H9 (cell line): Measurements from ENCODE around the gene UBE4B. TPM values are rescaled to one million over a fixed set of nuclear protein-coding genes. Genes with fewer than 3 reads are reported as not detected.

Experiments used
- DNase-seq: peaks from one replicate; pipeline ENCODE4 v3.0.0-alpha.2; 2017
- H2AFZ ChIP-seq: one replicate; pipeline ENCODE4 v1.6.1; 2013; ENCODE audit warnings: mild to moderate bottlenecking, low read length, control low read depth, moderate library complexity
- H2AK5ac ChIP-seq: 2 replicates; pipeline ENCODE4 v1.6.1; 2013; ENCODE audit warnings: low read length, control low read depth, mixed read lengths; ENCODE audit not compliant: insufficient read length
- H2BK120ac ChIP-seq: one replicate; pipeline ENCODE4 v1.6.1; 2013; ENCODE audit warnings: low read depth, mild to moderate bottlenecking, low read length, control low read depth, inconsistent platforms; ENCODE audit not compliant: poor library complexity, severe bottlenecking
- H2BK12ac ChIP-seq: 2 replicates; pipeline ENCODE4 v1.6.1; 2013; ENCODE audit warnings: low read length, control low read depth, mixed read lengths, low read depth; ENCODE audit not compliant: insufficient read length
- H2BK15ac ChIP-seq: 2 replicates; pipeline ENCODE4 v1.6.1; 2013; ENCODE audit warnings: low read depth, low read length, control low read depth
- H2BK20ac ChIP-seq: one replicate; pipeline ENCODE4 v1.6.1; 2013; ENCODE audit warnings: low read depth, mild to moderate bottlenecking, low read length, control low read depth, inconsistent platforms; ENCODE audit not compliant: poor library complexity, severe bottlenecking
- H2BK5ac ChIP-seq: 2 replicates; pipeline ENCODE4 v1.6.1; 2013; ENCODE audit warnings: low read length, control low read depth, mixed read lengths; ENCODE audit not compliant: insufficient read length
- H3K14ac ChIP-seq: 2 replicates; pipeline ENCODE4 v1.6.1; 2013; ENCODE audit warnings: low read length, control low read depth; ENCODE audit not compliant: insufficient read depth
- H3K18ac ChIP-seq: 2 replicates; pipeline ENCODE4 v1.6.1; 2013; ENCODE audit warnings: low read depth, mild to moderate bottlenecking, mixed read lengths, low read length, control low read depth; ENCODE audit not compliant: insufficient read length
- H3K23ac ChIP-seq: 2 replicates; pipeline ENCODE4 v1.6.1; 2013; ENCODE audit warnings: low read length, control low read depth, mixed read lengths, low read depth; ENCODE audit not compliant: insufficient read length
- H3K23me2 ChIP-seq: 2 replicates; pipeline ENCODE4 v1.6.1; 2013; ENCODE audit warnings: low read depth, mild to moderate bottlenecking, mixed read lengths, low read length, control low read depth; ENCODE audit not compliant: insufficient read length, poor library complexity, severe bottlenecking
- H3K27ac ChIP-seq: 2 replicates; pipeline ENCODE4 v1.5.1; 2013; ENCODE audit warnings: low read length, control low read depth, mixed read lengths, low read depth; ENCODE audit not compliant: insufficient read length
- H3K27me3 ChIP-seq: 2 replicates; pipeline ENCODE4 v1.6.1; 2013; ENCODE audit warnings: low read length, control low read depth, inconsistent platforms; ENCODE audit not compliant: insufficient read depth
- H3K4ac ChIP-seq: 2 replicates; pipeline ENCODE4 v1.6.1; 2013; ENCODE audit warnings: low read depth, mild to moderate bottlenecking, control low read depth, inconsistent platforms, low read length, moderate library complexity
- H3K4me1 ChIP-seq: 2 replicates; pipeline ENCODE4 v1.6.1; 2013; ENCODE audit warnings: low read length, control low read depth, inconsistent platforms; ENCODE audit not compliant: insufficient read depth
- H3K4me2 ChIP-seq: 2 replicates; pipeline ENCODE4 v1.6.1; 2013; ENCODE audit warnings: low read length, control low read depth, mixed read lengths; ENCODE audit not compliant: insufficient read length, insufficient read depth
- H3K56ac ChIP-seq: 2 replicates; pipeline ENCODE4 v1.6.1; 2013; ENCODE audit warnings: low read depth, mild to moderate bottlenecking, mixed read lengths, low read length, control low read depth; ENCODE audit not compliant: insufficient read length
- H3K79me1 ChIP-seq: 2 replicates; pipeline ENCODE4 v1.6.1; 2013; ENCODE audit warnings: low read depth, mild to moderate bottlenecking, moderate library complexity, low read length, control low read depth, inconsistent platforms; ENCODE audit not compliant: insufficient read depth, poor library complexity, severe bottlenecking
- H3K79me2 ChIP-seq: 2 replicates; pipeline ENCODE4 v1.6.1; 2013; ENCODE audit warnings: low read length, control low read depth, inconsistent platforms; ENCODE audit not compliant: insufficient read depth
- H3K9ac ChIP-seq: 2 replicates; pipeline ENCODE4 v1.6.1; 2013; ENCODE audit warnings: low read length, control low read depth, mixed read lengths; ENCODE audit not compliant: insufficient read length; ENCODE audit errors: extremely low read depth
- H3K9me3 ChIP-seq: one replicate; pipeline ENCODE4 v1.6.1; 2013; ENCODE audit warnings: low read depth, low read length, inconsistent platforms; ENCODE audit not compliant: control insufficient read depth
- H3T11ph ChIP-seq: one replicate; pipeline ENCODE4 v1.6.1; 2013; ENCODE audit warnings: mild to moderate bottlenecking, low read length, control low read depth, inconsistent platforms
- H4K20me1 ChIP-seq: one replicate; pipeline ENCODE4 v1.6.1; 2013; ENCODE audit not compliant: control insufficient read depth, insufficient read length, insufficient read depth
- H4K5ac ChIP-seq: 2 replicates; pipeline ENCODE4 v1.6.1; 2013; ENCODE audit warnings: low read depth, mild to moderate bottlenecking, mixed read lengths, low read length, control low read depth; ENCODE audit not compliant: insufficient read length
- H4K8ac ChIP-seq: replicated peaks from 2 replicates; pipeline ENCODE4 v1.6.1; 2013; ENCODE audit warnings: low read length, control low read depth, mixed read lengths, low read depth; ENCODE audit not compliant: insufficient read length
- H4K91ac ChIP-seq: 2 replicates; pipeline ENCODE4 v1.6.1; 2013; ENCODE audit warnings: low read depth, mild to moderate bottlenecking, moderate library complexity, mixed read lengths, low read length, control low read depth; ENCODE audit not compliant: insufficient read length
- H3K27ac Mint-ChIP-seq, 3 experiments: 2 replicates in 2 of 3; 3 replicates in 1 of 3; pipeline ENCODE4 v1.8.0; 2020 to 2021; ENCODE audit warnings: mixed read lengths in 3 of 3, mild to moderate bottlenecking in 1 of 3, moderate library complexity in 1 of 3
- H3K27me3 Mint-ChIP-seq: 2 replicates; pipeline ENCODE4 v1.8.0; 2021; ENCODE audit warnings: low read depth, mild to moderate bottlenecking, moderate library complexity, mixed read lengths
- H3K36me3 Mint-ChIP-seq, 3 experiments: 2 replicates in 2 of 3; 3 replicates in 1 of 3; pipeline ENCODE4 v1.8.0; 2020 to 2021; ENCODE audit warnings: low read depth in 3 of 3, mixed read lengths in 3 of 3; ENCODE audit not compliant: insufficient read depth in 1 of 3
- H3K4me1 Mint-ChIP-seq, 2 experiments: 2 replicates each; pipeline ENCODE4 v1.8.0; 2020; ENCODE audit warnings: mixed read lengths in 2 of 2
- H3K4me3 Mint-ChIP-seq, 2 experiments: 2 replicates in 1 of 2; 3 replicates in 1 of 2; pipeline ENCODE4 v1.8.0; 2020 to 2021; ENCODE audit warnings: mild to moderate bottlenecking in 2 of 2, mixed read lengths in 2 of 2, moderate library complexity in 1 of 2
- H3K9me3 Mint-ChIP-seq, 2 experiments: 2 replicates in 1 of 2; 3 replicates in 1 of 2; pipeline ENCODE4 v1.8.0; 2020; ENCODE audit warnings: mild to moderate bottlenecking in 2 of 2, mixed read lengths in 2 of 2, moderate library complexity in 1 of 2
- WGBS: extraction: QIAGEN DNeasy Blood & Tissue Kit; methylation state at CpG from one replicate; pipeline ENCODE4 v1.1.7; 2013; ENCODE audit warnings: missing lambda C conversion rate, low lambda C conversion rate, mixed read lengths; ENCODE audit not compliant: insufficient read length; ENCODE audit errors: extremely low coverage; 5-methylcytosine and 5-hydroxymethylcytosine counted together
- total RNA-seq: library from RNA; stranded (reverse); gene quantifications from 2 replicates; pipeline ENCODE4 v1.2.1, GENCODE V29; 2021
- TF ChIP-seq, protein P1 (sequence below): fragments of 200-600 bp; sonication (generic); conservative IDR thresholded peaks from 3 replicates; pipeline ENCODE4 v1.8.0; 2021; ENCODE audit warnings: antibody characterized with exemption, mild to moderate bottlenecking

Gene UBE4B
- total RNA-seq, 1 experiment from 2014 or later, result 67.6 TPM

DNA sequence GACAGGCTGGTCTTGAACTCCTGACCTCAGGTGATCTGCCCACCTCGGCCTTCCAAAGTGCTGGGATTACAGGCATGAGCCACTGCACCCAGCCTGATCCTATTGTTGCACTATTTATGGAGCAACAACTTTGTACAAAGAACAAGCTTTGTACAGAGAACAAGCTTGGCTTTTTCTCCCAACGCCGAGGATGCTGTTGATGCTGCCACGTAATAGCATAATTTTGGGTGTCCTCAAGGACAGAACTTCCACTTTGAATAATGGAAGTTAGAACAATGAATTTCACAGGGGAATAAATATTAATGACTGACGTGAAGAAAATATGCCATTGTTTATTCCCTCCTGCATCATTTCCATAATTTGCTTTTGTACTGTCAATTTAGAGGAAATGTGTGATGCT, 48.5 kb upstream of the UBE4B start:
- Histone ChIP-seq H4K91ac (no peak overlapping the region), H3K4me2 (no peak overlapping the region), H3K79me2 (no peaks in the 10 kb centered on the region), H3K79me1 (no peaks in the 10 kb centered on the region), H3K4me1 (no peaks in the 10 kb centered on the region), H2AK5ac (no peak overlapping the region), H3K9ac (no peak overlapping the region), H2BK15ac (no peak overlapping the region), H2AFZ (no peak overlapping the region), H3K18ac (no peak overlapping the region), H3K23me2 (no peaks in the 10 kb centered on the region), H3T11ph (no peak overlapping the region), H4K20me1 (no peaks in the 10 kb centered on the region), H2BK20ac (no peak overlapping the region), H2BK12ac (no peak overlapping the region), H3K9me3 (no peaks in the 10 kb centered on the region), H2BK5ac (no peak overlapping the region), H3K4ac (no peak overlapping the region), H3K27me3 (no peaks in the 10 kb centered on the region), H4K8ac (no peak overlapping the region), H3K27ac (no peak overlapping the region), H3K23ac (no peak overlapping the region), H4K5ac (no peak overlapping the region), H3K56ac (no peak overlapping the region), H3K14ac (no peak overlapping the region), H2BK120ac (no peak overlapping the region)
- Mint-ChIP-seq H3K36me3 (peaks cover 0 to 6% (median 4%) of the 10 kb centered on the region in 3 experiments; a peak in 3 of 7 replicates), H3K27me3 (no peaks in the 10 kb centered on the region), H3K4me3 (no peak overlapping the region), H3K9me3 (no peaks in the 10 kb centered on the region), H3K27ac (no peak overlapping the region), H3K4me1 (no peaks in the 10 kb centered on the region)
- TF ChIP-seq, protein P1, sequence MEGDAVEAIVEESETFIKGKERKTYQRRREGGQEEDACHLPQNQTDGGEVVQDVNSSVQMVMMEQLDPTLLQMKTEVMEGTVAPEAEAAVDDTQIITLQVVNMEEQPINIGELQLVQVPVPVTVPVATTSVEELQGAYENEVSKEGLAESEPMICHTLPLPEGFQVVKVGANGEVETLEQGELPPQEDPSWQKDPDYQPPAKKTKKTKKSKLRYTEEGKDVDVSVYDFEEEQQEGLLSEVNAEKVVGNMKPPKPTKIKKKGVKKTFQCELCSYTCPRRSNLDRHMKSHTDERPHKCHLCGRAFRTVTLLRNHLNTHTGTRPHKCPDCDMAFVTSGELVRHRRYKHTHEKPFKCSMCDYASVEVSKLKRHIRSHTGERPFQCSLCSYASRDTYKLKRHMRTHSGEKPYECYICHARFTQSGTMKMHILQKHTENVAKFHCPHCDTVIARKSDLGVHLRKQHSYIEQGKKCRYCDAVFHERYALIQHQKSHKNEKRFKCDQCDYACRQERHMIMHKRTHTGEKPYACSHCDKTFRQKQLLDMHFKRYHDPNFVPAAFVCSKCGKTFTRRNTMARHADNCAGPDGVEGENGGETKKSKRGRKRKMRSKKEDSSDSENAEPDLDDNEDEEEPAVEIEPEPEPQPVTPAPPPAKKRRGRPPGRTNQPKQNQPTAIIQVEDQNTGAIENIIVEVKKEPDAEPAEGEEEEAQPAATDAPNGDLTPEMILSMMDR, result no peak
- no CpG with 5 or more reads among the region's 5 CpGs for WGBS
- DNase-seq, result no peak
